ENCODE data around the gene GNPTAB. TPM values are rescaled to one million over a fixed set of nuclear protein-coding genes. Genes with fewer than 3 reads are reported as not detected.
"Not testable (repeated sequence)": the region's sequence is repeated elsewhere in the genome, so short reads cannot be mapped to it uniquely, and the experiment has no call there.

GNPTAB gene
- total RNA-seq, 1 experiment from 2014 or later, result 40.8 TPM

DNA sequence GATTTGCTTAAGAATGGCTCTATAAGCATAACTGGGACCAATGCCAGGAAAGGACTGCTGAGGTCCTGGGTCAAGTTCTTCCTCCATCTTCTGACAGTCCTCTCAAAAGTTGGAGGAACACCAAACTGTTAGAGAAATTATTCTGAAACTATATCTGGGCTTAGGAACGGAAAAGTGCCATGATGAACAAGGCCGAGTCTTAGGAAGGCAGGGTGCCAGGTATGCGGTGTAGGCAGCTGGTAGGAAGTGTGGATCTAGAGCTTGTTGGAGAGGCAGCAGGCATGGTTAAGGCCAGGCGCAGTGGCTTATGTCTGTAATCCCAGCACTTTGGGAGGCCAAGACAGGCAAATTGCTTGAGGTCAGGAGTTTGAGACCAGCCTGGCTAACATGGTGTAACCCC is 7.7 kb downstream of the GNPTAB start:
- no peaks in the 10 kb centered on the region for H3K27me3 ChIP-seq (ENCODE audit: control insufficient read depth, insufficient read depth, low read length)
- DNase-seq (ENCODE audit: low read depth, low spot score), result no peak
- no peak for TF ChIP-seq TCF7L2 (IDR thresholded peaks at IDR 0.05; ENCODE audit: low read depth, low read length)
- intact Hi-C loops (cut with micrococcal nuclease; ENCODE audit: unreplicated experiment), result no loop called here
- no peaks in the 10 kb centered on the region for H3K4me1 ChIP-seq (ENCODE audit: control insufficient read depth, insufficient read depth, low read length)
- ATAC-seq, result no peak
- in situ Hi-C loops (cut with HindIII; ENCODE audit: low pct_unique_long_range_greater_than_20kb, low sequenced_read_pairs), result no loop called here
- H3K36me3 ChIP-seq (ENCODE audit: control insufficient read depth, insufficient read depth, low read length), result no peaks in the 10 kb centered on the region
- H3K9me3 ChIP-seq (ENCODE audit: control insufficient read depth, insufficient read depth, low read depth, low read length), result no peaks in the 10 kb centered on the region
- no TSS peak for BruUV-seq (replicated peaks)
- POLR2A ChIA-PET, result no interaction called here
- no peak overlapping the region for H3K4me3 ChIP-seq (ENCODE audit: low read depth in 2 of 2, low read length in 2 of 2)
- CTCF ChIA-PET, result interaction anchor here (1.1 kb wide), 1 partner anchor 49 kb away, joined by 3 read pairs; no protein-coding TSS in a partner anchor
- no peak overlapping the region for H3K27ac ChIP-seq (ENCODE audit: low read length)

DNA sequence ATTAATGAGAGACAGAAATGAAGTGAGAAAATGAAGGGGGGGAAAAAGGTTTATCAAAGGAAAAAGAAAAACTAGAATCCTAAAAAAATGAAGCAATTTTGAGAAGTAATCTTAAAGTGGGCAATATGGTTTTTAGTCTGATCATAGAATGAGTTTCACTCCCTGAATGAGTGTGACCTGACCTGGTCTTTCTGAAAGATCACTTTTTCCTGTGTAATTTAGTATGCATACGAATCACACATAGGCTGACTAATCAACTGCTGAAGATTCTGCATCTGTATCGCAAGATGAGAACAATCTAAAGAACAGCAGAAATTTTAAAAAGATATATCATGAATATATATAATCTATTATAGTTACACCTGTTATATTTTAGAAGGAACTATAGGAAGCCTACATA is 11.3 kb downstream of the GNPTAB start:
- TF ChIP-seq SIN3A (IDR thresholded peaks at IDR 0.05; ENCODE audit: borderline replicate concordance, insufficient read depth, low read depth, low read length) (no peak), TCF7L2 (IDR thresholded peaks at IDR 0.05; ENCODE audit: low read depth, low read length) (no peak), POLR2AphosphoS5 (IDR thresholded peaks at IDR 0.05; ENCODE audit: low read depth, low read length) (no peak)
- TF ChIP-seq, protein P1, sequence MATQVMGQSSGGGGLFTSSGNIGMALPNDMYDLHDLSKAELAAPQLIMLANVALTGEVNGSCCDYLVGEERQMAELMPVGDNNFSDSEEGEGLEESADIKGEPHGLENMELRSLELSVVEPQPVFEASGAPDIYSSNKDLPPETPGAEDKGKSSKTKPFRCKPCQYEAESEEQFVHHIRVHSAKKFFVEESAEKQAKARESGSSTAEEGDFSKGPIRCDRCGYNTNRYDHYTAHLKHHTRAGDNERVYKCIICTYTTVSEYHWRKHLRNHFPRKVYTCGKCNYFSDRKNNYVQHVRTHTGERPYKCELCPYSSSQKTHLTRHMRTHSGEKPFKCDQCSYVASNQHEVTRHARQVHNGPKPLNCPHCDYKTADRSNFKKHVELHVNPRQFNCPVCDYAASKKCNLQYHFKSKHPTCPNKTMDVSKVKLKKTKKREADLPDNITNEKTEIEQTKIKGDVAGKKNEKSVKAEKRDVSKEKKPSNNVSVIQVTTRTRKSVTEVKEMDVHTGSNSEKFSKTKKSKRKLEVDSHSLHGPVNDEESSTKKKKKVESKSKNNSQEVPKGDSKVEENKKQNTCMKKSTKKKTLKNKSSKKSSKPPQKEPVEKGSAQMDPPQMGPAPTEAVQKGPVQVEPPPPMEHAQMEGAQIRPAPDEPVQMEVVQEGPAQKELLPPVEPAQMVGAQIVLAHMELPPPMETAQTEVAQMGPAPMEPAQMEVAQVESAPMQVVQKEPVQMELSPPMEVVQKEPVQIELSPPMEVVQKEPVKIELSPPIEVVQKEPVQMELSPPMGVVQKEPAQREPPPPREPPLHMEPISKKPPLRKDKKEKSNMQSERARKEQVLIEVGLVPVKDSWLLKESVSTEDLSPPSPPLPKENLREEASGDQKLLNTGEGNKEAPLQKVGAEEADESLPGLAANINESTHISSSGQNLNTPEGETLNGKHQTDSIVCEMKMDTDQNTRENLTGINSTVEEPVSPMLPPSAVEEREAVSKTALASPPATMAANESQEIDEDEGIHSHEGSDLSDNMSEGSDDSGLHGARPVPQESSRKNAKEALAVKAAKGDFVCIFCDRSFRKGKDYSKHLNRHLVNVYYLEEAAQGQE (IDR thresholded peaks at IDR 0.05; ENCODE audit: insufficient read depth in 1 of 2, low read depth in 2 of 2, low read length in 1 of 2), result no peak
- TF ChIP-seq, protein P2, sequence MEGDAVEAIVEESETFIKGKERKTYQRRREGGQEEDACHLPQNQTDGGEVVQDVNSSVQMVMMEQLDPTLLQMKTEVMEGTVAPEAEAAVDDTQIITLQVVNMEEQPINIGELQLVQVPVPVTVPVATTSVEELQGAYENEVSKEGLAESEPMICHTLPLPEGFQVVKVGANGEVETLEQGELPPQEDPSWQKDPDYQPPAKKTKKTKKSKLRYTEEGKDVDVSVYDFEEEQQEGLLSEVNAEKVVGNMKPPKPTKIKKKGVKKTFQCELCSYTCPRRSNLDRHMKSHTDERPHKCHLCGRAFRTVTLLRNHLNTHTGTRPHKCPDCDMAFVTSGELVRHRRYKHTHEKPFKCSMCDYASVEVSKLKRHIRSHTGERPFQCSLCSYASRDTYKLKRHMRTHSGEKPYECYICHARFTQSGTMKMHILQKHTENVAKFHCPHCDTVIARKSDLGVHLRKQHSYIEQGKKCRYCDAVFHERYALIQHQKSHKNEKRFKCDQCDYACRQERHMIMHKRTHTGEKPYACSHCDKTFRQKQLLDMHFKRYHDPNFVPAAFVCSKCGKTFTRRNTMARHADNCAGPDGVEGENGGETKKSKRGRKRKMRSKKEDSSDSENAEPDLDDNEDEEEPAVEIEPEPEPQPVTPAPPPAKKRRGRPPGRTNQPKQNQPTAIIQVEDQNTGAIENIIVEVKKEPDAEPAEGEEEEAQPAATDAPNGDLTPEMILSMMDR (IDR thresholded peaks at IDR 0.05), result no peak
- no peaks in the 10 kb centered on the region for H3K9me3 ChIP-seq (ENCODE audit: control insufficient read depth, insufficient read depth, low read depth, low read length)
- DNase-seq (ENCODE audit: low read depth, low spot score), result no peak
- ChIA-PET POLR2A (no interaction called here), CTCF (no interaction called here)
- no TSS peak for BruUV-seq (replicated peaks)
- in situ Hi-C loops (cut with HindIII; ENCODE audit: low pct_unique_long_range_greater_than_20kb, low sequenced_read_pairs), result no loop called here
- intact Hi-C loops (cut with micrococcal nuclease; ENCODE audit: unreplicated experiment), result no loop called here
- no peaks in the 10 kb centered on the region for H3K4me1 ChIP-seq (ENCODE audit: control insufficient read depth, insufficient read depth, low read length)
- H3K4me3 ChIP-seq (ENCODE audit: low read depth in 2 of 2, low read length in 2 of 2), result no peak overlapping the region
- ATAC-seq, result no peak
- H3K27ac ChIP-seq (ENCODE audit: low read length), result no peak overlapping the region
- no peaks in the 10 kb centered on the region for H3K27me3 ChIP-seq (ENCODE audit: control insufficient read depth, insufficient read depth, low read length)
- H3K36me3 ChIP-seq (ENCODE audit: control insufficient read depth, insufficient read depth, low read length), result no peaks in the 10 kb centered on the region

DNA sequence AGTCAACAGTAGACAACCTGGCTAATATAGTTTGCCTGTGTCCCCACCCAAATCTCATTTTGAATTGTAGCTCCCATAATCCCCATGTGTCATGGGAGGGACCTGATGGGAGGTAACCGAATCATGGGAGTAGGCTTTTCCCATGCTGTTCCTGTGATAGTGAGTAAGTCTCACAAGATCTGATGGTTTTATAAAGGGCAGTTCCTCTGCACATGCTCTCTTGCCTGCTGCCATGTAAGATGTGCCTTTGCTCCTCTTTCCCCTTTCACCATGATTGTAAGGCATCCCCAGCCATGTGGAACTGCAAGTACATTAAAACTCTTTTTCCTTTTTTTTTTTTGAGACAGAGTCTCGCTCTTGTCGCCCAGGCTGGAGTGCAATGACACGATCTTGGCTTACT is 12.1 kb downstream of the GNPTAB start:
- H3K9me3 ChIP-seq (ENCODE audit: control insufficient read depth, insufficient read depth, low read depth, low read length); CTCF ChIA-PET; H3K4me3 ChIP-seq (ENCODE audit: low read depth in 2 of 2, low read length in 2 of 2); intact Hi-C loops (cut with micrococcal nuclease; ENCODE audit: unreplicated experiment); in situ Hi-C loops (cut with HindIII; ENCODE audit: low pct_unique_long_range_greater_than_20kb, low sequenced_read_pairs); POLR2A ChIA-PET; H3K27ac ChIP-seq (ENCODE audit: low read length); ATAC-seq; H3K27me3 ChIP-seq (ENCODE audit: control insufficient read depth, insufficient read depth, low read length); H3K4me1 ChIP-seq (ENCODE audit: control insufficient read depth, insufficient read depth, low read length); DNase-seq (ENCODE audit: low read depth, low spot score); BruUV-seq (replicated peaks); H3K36me3 ChIP-seq (ENCODE audit: control insufficient read depth, insufficient read depth, low read length): not testable (repeated sequence)

Data from Panc1 (cell line).